ENCODE results near the gene ABLIM2.

The ABLIM2 gene

DNA sequence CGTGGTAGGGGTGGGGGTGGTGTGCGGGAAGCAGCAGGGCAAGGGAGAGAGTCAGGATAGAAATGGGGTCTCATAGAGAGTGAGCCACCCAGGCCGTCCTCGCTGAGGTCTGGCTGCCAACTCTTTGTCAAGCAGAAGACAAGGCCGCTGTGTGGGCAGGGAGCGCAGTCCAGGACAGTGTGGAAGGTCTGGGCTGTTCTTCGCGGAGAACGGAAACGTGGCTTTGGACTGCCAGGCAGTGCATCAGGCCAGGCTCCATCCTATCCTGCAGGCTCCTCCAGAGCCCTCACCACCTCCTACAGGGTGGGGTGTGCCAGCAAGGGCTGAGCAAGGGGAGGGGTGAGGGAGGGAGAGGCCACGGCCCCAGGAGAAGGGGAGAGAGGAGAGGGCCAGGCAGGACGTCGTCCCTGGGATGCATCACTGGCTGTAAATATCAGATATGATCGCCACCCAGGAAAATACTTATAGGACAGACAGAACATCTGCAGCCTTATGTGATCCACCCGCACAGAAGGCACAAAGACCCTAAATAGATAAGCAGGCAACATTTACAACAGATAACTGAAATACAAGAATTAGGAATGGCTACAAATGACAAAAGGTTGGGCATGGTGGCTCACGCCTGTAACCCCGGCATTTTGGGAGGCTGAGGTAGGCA is 85.3 kb downstream of the ABLIM2 start:
- no peak for DNase-seq (ENCODE audit: low read depth in 2 of 3, low spot score in 2 of 3)

DNA sequence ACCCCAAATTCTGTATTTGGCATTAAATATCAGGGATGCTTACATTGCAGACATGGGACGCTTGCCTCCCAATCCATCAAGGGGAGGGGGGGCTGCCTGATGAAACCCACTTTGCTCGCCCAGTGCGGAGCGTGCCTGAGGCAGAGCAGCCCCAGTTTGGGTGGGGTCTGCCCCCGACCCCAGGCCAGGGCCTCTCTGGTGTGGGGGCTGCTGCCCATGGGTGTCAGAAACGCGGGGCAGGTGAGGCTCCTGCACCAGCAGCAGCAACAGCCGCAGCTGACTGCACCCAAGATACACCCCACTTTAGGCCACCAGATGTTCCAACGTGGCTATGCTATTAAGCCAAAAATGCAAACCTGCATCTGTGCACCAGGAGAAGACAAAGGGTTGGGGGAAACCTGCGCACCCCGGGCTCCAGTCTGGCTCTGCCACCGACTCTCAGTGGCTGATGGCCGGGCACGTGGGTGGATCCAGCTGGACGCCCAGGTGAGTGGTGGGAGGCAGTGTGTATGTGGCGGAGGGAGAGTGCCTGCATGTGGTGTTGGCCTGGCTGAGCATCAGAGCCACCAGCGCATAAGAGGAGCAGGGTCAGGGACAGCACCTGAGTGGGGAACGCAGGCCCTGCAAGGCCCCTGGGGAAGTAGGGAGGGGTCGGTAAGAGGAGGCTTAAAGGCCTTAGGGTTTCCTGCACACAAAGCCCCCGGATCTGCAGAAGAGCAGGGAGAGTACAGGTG is 86.2 kb downstream of the ABLIM2 start:
- no peak for DNase-seq (ENCODE audit: low read depth in 2 of 3, low spot score in 2 of 3)

DNA sequence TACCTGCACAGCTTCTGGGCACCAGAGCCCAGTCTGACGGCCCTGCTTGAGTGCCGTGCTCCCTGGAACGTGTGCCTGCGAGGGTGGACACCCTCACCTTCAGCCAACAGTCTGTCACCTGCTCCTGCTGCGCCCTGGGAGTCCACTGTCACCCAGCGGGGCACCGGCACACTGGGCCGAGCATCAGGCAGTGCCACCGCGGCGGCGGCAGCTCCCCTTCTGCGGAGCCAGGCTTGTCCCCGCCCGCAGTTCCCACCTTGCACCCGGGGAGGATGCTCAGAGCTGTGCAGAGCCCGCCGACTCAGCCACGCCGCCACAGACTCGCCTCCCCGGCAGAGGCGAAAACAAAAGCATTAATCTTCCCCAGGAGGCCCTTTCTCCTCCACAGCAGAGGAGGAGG is 86.8 kb downstream of the ABLIM2 start:
- no peak for DNase-seq (ENCODE audit: low read depth in 2 of 3, low spot score in 2 of 3)

GRCh38 chr4:8070736-8071718 is 87.6 kb downstream of the ABLIM2 start:
- DNase-seq (ENCODE audit: low read depth in 2 of 3, low spot score in 2 of 3): no peak

GRCh38 chr4:8069102-8069752 is 89.4 kb downstream of the ABLIM2 start:
- no peak for DNase-seq (ENCODE audit: low read depth in 2 of 3, low spot score in 2 of 3)

GRCh38 chr4:8067945-8068896 is 90.4 kb downstream of the ABLIM2 start:
- no peak for DNase-seq (ENCODE audit: low read depth in 2 of 3, low spot score in 2 of 3)

GRCh38 chr4:8067274-8067936 is 91.2 kb downstream of the ABLIM2 start:
- DNase-seq (ENCODE audit: low read depth in 2 of 3, low spot score in 2 of 3): no peak

- DNase-seq (ENCODE audit: low read depth in 2 of 3, low spot score in 2 of 3): no peak
Observed at GRCh38 chr4:8066336-8066931, 92.2 kb downstream of the ABLIM2 start.

- no peak for DNase-seq (ENCODE audit: low read depth in 2 of 3, low spot score in 2 of 3)
Observed at GRCh38 chr4:8063974-8064563, 94.5 kb downstream of the ABLIM2 start.

- DNase-seq (ENCODE audit: low read depth in 2 of 3, low spot score in 2 of 3): no peak
Observed at GRCh38 chr4:8061573-8061972, 97.0 kb downstream of the ABLIM2 start.

DNA sequence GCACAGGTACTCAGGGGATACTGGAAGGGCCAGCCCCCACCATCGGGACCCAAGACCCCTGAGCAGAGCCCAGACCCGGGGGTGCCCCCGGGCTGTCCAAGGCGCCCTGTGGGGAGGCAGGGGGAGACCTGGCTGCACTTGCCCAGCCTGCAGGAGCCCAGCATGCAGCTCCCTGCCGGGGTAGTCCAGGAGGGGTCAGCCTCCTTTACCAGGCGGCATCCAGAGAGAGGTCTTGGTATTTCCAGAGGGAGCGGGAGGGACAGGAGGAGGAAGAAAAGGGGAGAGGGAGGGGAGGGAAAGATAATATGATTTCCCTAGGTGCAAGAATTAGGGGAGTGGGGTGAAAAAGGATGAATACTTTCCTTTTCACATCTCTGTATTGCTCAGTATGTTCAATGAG is 97.5 kb downstream of the ABLIM2 start:
- DNase-seq (ENCODE audit: low read depth in 2 of 3, low spot score in 2 of 3): no peak

- no peak for DNase-seq (ENCODE audit: low read depth in 2 of 3, low spot score in 2 of 3)
Observed at GRCh38 chr4:8060632-8061031, 98.0 kb downstream of the ABLIM2 start.

GRCh38 chr4:8058031-8058479 is 100.6 kb downstream of the ABLIM2 start:
- no peak for DNase-seq (ENCODE audit: low read depth in 2 of 3, low spot score in 2 of 3)

GRCh38 chr4:8055206-8055605 is 103.4 kb downstream of the ABLIM2 start:
- DNase-seq (ENCODE audit: low read depth in 2 of 3, low spot score in 2 of 3): no peak

GRCh38 chr4:8053688-8054449 is 104.7 kb downstream of the ABLIM2 start:
- no peak for DNase-seq (ENCODE audit: low read depth in 2 of 3, low spot score in 2 of 3)

- DNase-seq (ENCODE audit: low read depth in 2 of 3, low spot score in 2 of 3): no peak
Observed at GRCh38 chr4:8052160-8052691, 106.4 kb downstream of the ABLIM2 start.

DNA sequence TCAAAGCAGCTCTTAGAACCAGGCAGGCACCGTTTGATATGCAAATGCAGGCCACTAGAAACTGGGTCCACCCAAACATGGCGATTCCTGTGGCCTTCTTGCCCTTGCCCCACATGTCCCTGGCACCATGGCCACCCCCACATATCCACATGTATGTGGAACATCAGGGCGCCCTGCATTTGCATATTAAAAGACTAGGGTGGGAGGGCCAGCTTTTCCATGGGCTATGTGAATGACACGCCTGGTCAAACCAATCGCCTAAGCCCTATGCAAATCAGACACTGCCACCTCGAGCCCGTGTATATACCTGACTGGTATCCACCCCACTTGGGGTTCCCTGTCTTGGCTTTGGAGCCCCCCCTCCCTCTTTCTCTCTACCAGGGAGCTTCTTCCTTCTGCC is 107.0 kb downstream of the ABLIM2 start:
- DNase-seq (ENCODE audit: low read depth in 2 of 3, low spot score in 2 of 3): no peak

Data from activated CD8-positive, alpha-beta memory T cell treated with anti-CD3 and anti-CD28 coated beads for 48 hours (primary cell).